ENCODE measurements around the gene RBMS3. TPM values are rescaled to one million over a fixed set of nuclear protein-coding genes. Genes with fewer than 3 reads are reported as not detected.

The RBMS3 gene
- polyA plus RNA-seq, 3 donors from 2014 or later, result not detected

GRCh38 chr3:29436612-29437323 is 155.9 kb downstream of the RBMS3 start:
- H3K27ac Mint-ChIP-seq, result no peak overlapping the region
- H3K36me3 Mint-ChIP-seq, result no peaks in the 10 kb centered on the region
- peaks cover 0 to 15% (median 3%) of the 10 kb centered on the region in 6 donors for H3K9me3 Mint-ChIP-seq
- DNase-seq, result no peak
- no peaks in the 10 kb centered on the region for H3K27me3 Mint-ChIP-seq (ENCODE audit: low read depth in 3 of 3)
- H3K4me3 Mint-ChIP-seq, result no peak overlapping the region
- no peaks in the 10 kb centered on the region for H3K4me1 Mint-ChIP-seq

- Mint-ChIP-seq H3K4me1 (no peaks in the 10 kb centered on the region), H3K9me3 (peaks cover 0 to 16% (median 6%) of the 10 kb centered on the region in 6 donors), H3K27me3 (ENCODE audit: low read depth in 3 of 3) (no peaks in the 10 kb centered on the region), H3K4me3 (no peak overlapping the region), H3K36me3 (no peaks in the 10 kb centered on the region), H3K27ac (no peak overlapping the region)
- no peak for DNase-seq
Measured at GRCh38 chr3:29438580-29438979, 157.7 kb downstream of the RBMS3 start.

DNA sequence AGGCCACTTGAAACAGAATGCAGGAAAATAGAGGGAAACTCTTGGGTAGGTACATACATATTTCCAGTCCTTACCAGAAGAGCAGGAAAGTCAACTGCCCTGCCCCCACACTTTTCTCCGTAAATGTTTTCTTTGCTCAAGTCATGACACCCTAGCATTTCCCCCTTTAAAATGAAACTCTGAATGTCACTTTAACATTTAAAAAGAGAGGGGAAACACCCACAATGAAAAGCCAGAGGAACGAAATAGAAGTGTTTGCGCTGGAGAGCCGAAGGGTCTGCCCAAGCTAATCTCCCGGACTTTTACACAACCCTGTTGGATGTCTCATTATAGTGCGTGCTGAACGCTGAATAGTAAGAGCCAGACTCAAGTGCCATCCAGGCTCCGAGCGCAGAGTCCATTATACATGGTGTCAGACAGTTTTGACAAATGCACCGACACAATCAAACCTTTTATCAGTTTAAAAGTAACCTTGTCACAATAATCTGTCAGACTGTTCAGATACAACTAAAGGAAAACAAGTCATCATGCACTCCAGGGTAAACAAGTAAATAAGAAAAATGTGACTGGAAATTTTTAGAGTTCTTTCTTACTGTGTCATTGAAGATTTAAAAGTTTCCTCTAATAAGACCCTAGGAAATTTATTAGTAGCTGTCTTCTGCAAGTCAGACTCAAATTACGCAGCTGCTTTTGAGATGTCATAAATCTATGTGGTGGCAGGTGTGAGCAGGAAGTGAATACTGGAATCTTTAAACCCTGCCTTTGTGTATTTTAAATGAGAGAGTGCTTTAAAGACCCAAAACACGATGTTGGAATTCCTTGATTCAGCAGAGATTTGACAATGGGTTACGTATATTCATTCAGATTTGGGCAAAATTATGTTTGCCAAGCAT is 159.8 kb downstream of the RBMS3 start:
- no peak overlapping the region for H3K4me3 Mint-ChIP-seq
- peaks cover 0 to 27% (median 6%) of the 10 kb centered on the region in 6 donors for H3K9me3 Mint-ChIP-seq
- H3K27ac Mint-ChIP-seq, result no peak overlapping the region
- H3K4me1 Mint-ChIP-seq, result no peaks in the 10 kb centered on the region
- no peaks in the 10 kb centered on the region for H3K36me3 Mint-ChIP-seq
- no peaks in the 10 kb centered on the region for H3K27me3 Mint-ChIP-seq (ENCODE audit: low read depth in 3 of 3)
- DNase-seq, result no peak

GRCh38 chr3:29441422-29441821 is 160.6 kb downstream of the RBMS3 start:
- Mint-ChIP-seq H3K9me3 (peaks cover 0 to 27% (median 6%) of the 10 kb centered on the region in 6 donors), H3K4me3 (no peak overlapping the region), H3K36me3 (no peaks in the 10 kb centered on the region), H3K27ac (no peak overlapping the region), H3K4me1 (no peaks in the 10 kb centered on the region), H3K27me3 (ENCODE audit: low read depth in 3 of 3) (no peaks in the 10 kb centered on the region)
- no peak for DNase-seq

DNA sequence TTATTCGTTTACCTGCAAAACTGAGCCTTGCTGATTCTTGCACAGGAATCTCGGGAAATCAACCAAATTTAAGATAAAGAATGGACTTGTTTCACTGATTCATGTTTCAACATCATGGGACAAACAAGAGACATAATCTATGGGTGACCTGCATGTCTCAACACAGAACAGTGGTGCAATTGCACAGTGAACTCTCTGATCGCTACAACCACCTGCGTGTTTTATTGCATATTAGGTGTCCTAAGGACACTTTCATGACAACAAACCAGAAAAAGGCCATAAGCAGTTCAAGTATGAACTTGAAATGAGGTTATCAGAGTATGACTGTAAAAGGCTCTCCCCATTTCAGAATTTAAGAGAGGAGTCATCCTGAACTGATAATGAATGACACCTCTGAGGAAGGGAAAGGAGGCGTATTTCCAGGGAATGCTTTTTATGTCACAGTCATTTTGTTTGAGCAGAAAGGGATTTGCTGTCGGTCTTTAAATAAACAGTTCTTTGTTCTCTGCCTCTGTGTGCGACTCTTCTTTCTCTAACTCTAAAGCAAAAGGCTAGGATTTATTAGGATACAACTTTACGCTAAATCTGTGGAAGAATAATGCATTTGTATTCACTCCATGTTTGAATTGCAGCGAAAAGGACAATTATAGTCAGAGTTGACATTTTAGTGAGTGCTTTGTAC is 167.2 kb downstream of the RBMS3 start:
- H3K27me3 Mint-ChIP-seq (ENCODE audit: low read depth in 3 of 3), result peaks cover 0 to 2% (median 0%) of the 10 kb centered on the region in 3 donors
- peaks cover 2 to 22% (median 8%) of the 10 kb centered on the region in 6 donors for H3K9me3 Mint-ChIP-seq

DNA sequence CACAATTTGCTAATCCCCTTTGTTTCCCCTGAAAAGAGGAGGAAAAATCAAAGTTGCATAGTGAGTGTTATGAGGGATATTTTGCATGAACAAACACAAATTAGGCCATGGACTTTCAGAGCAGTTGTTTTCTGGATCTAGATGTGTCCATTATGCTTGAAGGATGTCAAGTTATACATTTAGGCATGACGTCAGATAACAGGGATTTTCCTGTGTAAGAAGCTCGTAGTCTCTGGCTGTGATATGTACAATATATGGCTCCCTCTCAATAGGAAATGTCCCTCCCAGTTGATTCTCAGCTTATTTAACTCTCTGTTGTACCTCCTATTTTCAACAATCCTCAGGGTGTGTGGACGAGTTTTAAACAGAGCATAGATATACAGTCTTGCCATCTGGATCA is 171.0 kb downstream of the RBMS3 start:
- Mint-ChIP-seq H3K9me3 (peaks cover 0 to 14% (median 6%) of the 10 kb centered on the region in 6 donors), H3K36me3 (no peaks in the 10 kb centered on the region), H3K27me3 (ENCODE audit: low read depth in 3 of 3) (peaks cover 0 to 2% (median 0%) of the 10 kb centered on the region in 3 donors), H3K4me1 (no peaks in the 10 kb centered on the region), H3K27ac (no peak overlapping the region), H3K4me3 (no peak overlapping the region)
- no peak for DNase-seq

More for the DNA sequence above, 167.2 kb downstream of the RBMS3 start:
- no peaks in the 10 kb centered on the region for H3K36me3 Mint-ChIP-seq
- DNase-seq, result no peak
- no peaks in the 10 kb centered on the region for H3K4me1 Mint-ChIP-seq
- no peak overlapping the region for H3K27ac Mint-ChIP-seq
- no peak overlapping the region for H3K4me3 Mint-ChIP-seq

DNA sequence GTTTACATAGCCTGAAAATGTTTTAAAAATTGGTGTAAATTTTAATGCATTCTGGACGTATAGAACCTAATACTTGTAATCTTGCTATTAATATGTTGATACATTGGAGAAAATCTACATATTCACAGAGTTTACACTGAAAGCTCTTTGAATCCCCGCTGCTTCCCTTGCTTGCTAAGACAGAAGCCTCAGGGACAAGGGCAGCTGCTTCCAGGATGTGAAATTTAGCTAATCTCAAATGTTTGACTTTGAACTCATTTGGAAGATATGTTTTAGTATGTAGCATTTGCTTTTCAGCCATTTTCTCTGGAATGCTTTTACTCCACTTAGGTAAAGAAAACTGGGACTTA is 172.0 kb downstream of the RBMS3 start:
- Mint-ChIP-seq H3K27me3 (ENCODE audit: low read depth in 3 of 3) (peaks cover 0 to 2% (median 0%) of the 10 kb centered on the region in 3 donors), H3K36me3 (no peaks in the 10 kb centered on the region), H3K9me3 (peaks cover 0 to 17% (median 7%) of the 10 kb centered on the region in 6 donors), H3K27ac (no peak overlapping the region), H3K4me1 (no peaks in the 10 kb centered on the region), H3K4me3 (no peak overlapping the region)
- no peak for DNase-seq

DNA sequence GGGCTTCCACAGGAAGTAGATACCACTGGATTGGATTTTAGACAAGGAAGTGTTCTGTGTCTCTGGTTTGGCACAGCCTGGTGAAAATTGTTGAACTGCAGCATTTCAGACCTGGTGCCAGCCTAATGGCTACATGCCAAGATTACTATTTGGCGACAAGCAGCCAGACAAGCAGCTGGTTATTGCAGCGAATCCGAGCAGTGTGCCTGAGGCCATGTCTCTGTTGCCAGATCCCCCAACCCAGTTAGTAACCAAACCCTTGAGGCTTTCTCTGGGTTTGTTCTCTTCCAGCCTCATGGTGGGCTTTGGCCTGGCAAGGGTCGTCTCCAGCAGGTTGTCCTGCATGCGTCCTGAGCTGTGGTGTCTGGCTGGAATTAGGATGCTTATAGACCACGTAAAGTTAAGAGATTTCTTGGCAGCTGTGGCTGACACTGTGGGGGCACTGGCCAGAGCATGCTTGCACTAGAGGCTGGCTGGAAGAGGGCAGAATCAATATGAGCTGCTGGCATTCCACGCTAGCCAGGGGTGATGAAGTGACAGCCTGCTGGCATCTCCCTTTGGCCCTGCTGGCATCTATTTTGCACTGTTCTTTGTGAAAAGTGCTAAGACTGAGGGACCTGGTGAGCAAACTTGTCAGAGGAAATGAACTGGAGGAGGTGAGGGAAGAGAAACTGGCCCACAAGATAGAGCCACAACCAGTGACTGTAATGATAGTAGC is 172.6 kb downstream of the RBMS3 start:
- no peak for DNase-seq

GRCh38 chr3:29454161-29454611 is 173.3 kb downstream of the RBMS3 start:
- H3K4me1 Mint-ChIP-seq, result no peaks in the 10 kb centered on the region
- no peaks in the 10 kb centered on the region for H3K27me3 Mint-ChIP-seq (ENCODE audit: low read depth in 3 of 3)
- H3K27ac Mint-ChIP-seq, result no peak overlapping the region
- no peak overlapping the region for H3K4me3 Mint-ChIP-seq
- no peak for DNase-seq
- peaks cover 0 to 11% (median 6%) of the 10 kb centered on the region in 6 donors for H3K9me3 Mint-ChIP-seq
- H3K36me3 Mint-ChIP-seq, result no peaks in the 10 kb centered on the region

More for the DNA sequence above, 172.6 kb downstream of the RBMS3 start:
- Mint-ChIP-seq H3K4me1 (no peaks in the 10 kb centered on the region), H3K27me3 (ENCODE audit: low read depth in 3 of 3) (no peaks in the 10 kb centered on the region), H3K4me3 (no peak overlapping the region), H3K9me3 (peaks cover 0 to 12% (median 6%) of the 10 kb centered on the region in 6 donors), H3K27ac (no peak overlapping the region), H3K36me3 (no peaks in the 10 kb centered on the region)

- H3K36me3 Mint-ChIP-seq, result no peaks in the 10 kb centered on the region
- no peaks in the 10 kb centered on the region for H3K27me3 Mint-ChIP-seq (ENCODE audit: low read depth in 3 of 3)
- H3K27ac Mint-ChIP-seq, result no peak overlapping the region
- H3K4me1 Mint-ChIP-seq, result no peaks in the 10 kb centered on the region
- no peak overlapping the region for H3K4me3 Mint-ChIP-seq
- DNase-seq, result no peak
- H3K9me3 Mint-ChIP-seq, result peaks cover 0 to 11% (median 6%) of the 10 kb centered on the region in 6 donors
Measured at GRCh38 chr3:29456901-29457300, 176.0 kb downstream of the RBMS3 start.

DNA sequence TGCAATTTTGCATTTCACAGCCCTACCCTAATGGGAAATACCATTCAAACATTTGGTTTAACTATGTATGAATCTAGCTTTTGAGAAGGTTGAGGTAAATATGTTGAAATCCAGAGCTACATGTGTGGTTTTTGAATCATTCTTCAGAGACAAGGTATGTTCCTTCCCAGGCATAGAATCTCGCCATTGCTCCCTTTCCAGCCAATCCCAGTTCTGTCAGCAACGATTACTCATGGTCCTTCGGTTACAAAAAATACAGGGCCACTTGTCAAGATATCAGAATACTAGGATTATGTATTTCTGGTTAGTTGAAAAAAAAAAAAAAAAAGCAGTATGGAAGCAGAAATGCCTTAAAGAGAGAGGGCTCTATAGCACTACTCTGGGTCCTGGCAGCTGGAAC is 182.4 kb downstream of the RBMS3 start:
- DNase-seq, result no peak
- Mint-ChIP-seq H3K27ac (no peak overlapping the region), H3K4me1 (no peaks in the 10 kb centered on the region), H3K4me3 (no peak overlapping the region), H3K27me3 (ENCODE audit: low read depth in 3 of 3) (no peaks in the 10 kb centered on the region), H3K9me3 (peaks cover 3 to 20% (median 4%) of the 10 kb centered on the region in 6 donors), H3K36me3 (no peaks in the 10 kb centered on the region)

DNA sequence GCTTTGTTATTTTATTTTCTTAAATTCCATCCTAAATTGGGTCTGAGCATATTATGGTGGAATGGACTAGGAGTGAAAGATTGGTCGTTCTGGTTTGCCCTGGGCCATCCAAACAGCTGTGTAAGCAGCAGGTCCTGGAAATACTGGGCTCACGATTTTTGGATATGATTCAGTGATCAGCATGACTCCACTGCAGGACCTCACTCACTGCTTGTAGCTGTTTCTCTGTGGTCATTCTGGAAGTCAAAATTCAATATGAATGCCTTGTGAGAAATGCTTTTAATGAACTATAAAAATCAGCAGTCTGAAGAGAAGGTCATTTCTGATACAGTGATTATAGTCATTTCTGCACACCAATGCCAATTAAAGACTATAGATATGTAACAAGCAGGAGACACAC is 185.0 kb downstream of the RBMS3 start:
- DNase-seq, result no peak
- Mint-ChIP-seq H3K27me3 (ENCODE audit: low read depth in 3 of 3) (no peaks in the 10 kb centered on the region), H3K27ac (no peak overlapping the region), H3K36me3 (no peaks in the 10 kb centered on the region), H3K9me3 (peaks cover 1 to 15% (median 5%) of the 10 kb centered on the region in 6 donors), H3K4me1 (no peaks in the 10 kb centered on the region), H3K4me3 (no peak overlapping the region)

DNA sequence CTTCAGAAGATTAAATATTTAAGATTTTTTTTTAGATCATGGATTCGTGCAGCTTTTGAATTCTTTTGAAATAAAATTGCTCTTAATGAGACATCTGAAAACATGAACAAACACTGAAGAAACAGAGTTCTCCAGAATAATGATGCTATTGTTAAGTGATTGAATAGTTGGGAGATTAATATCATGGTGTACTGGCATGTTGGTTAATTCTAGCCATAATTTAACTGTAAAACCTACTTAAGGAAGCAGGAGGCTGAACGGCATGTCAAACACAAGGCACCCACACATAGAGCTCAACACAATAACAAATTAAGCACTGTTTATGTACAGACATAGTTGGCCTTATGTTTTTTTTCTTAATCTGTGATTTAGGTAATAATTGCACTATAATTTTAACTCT is 185.6 kb downstream of the RBMS3 start:
- Mint-ChIP-seq H3K27ac (no peak overlapping the region), H3K4me3 (no peak overlapping the region), H3K36me3 (no peaks in the 10 kb centered on the region), H3K27me3 (ENCODE audit: low read depth in 3 of 3) (no peaks in the 10 kb centered on the region), H3K9me3 (peaks cover 0 to 9% (median 4%) of the 10 kb centered on the region in 6 donors), H3K4me1 (no peaks in the 10 kb centered on the region)
- no peak for DNase-seq
